Esophagus muscularis mucosa (tissue), 3 donors: Measurements from ENCODE around the gene FAM193A.

Experiments
- POLR2A ChIP-seq: fragments of 450-650 bp; IDR thresholded peaks from one replicate; pipeline ENCODE4 v1.6.1; 2017; ENCODE audit warnings: antibody characterized with exemption, moderate library complexity, mild to moderate bottlenecking, low read depth
- POLR2AphosphoS5 ChIP-seq, 2 donors: sonication (generic); formaldehyde crosslinking; IDR thresholded peaks; one replicate each; pipeline ENCODE4 v1.6.1; 2017; ENCODE audit warnings: antibody characterized with exemption in 2 of 2
- TF ChIP-seq, protein P1 (sequence below), 3 experiments: fragments of 200-600 bp in 2 of 3; fragments of 450-650 bp in 1 of 3; sonication (generic) in 2 of 3; IDR thresholded peaks; one replicate each; pipeline ENCODE4 v1.5.1; 2017 to 2019; ENCODE audit warnings: antibody characterized with exemption in 3 of 3, mild to moderate bottlenecking in 2 of 3, moderate library complexity in 1 of 3

DNA sequence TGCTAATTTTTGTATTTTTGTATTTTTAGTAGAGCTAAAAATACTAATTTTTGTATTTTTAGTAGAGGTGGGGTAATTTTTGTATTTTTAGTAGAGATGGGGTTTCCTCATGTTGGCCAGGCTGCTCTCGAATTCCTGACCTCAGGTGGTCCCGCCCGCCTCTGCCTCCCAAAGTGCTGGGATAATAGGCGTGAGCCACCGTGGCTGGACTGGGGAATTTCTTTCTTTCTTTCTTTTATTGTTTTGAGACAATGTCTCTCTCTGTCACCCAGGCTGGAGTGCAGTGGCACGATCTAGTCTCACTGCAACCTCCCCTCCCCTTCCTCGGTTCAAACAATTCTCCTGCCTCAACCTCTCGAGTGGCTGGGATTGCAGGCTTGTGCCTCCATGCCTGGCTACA lies 83.0 kb downstream of the FAM193A start:
- TF ChIP-seq POLR2A (no peak), POLR2AphosphoS5 (IDR thresholded peaks at IDR 0.05) (no peak)
- TF ChIP-seq, protein P1, sequence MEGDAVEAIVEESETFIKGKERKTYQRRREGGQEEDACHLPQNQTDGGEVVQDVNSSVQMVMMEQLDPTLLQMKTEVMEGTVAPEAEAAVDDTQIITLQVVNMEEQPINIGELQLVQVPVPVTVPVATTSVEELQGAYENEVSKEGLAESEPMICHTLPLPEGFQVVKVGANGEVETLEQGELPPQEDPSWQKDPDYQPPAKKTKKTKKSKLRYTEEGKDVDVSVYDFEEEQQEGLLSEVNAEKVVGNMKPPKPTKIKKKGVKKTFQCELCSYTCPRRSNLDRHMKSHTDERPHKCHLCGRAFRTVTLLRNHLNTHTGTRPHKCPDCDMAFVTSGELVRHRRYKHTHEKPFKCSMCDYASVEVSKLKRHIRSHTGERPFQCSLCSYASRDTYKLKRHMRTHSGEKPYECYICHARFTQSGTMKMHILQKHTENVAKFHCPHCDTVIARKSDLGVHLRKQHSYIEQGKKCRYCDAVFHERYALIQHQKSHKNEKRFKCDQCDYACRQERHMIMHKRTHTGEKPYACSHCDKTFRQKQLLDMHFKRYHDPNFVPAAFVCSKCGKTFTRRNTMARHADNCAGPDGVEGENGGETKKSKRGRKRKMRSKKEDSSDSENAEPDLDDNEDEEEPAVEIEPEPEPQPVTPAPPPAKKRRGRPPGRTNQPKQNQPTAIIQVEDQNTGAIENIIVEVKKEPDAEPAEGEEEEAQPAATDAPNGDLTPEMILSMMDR (IDR thresholded peaks at IDR 0.05), result no peak
